Measurements from ENCODE around the gene LMAN2. TPM values are rescaled to one million over a fixed set of nuclear protein-coding genes. Genes with fewer than 3 reads are reported as not detected.

LMAN2 gene
- total and polyA plus RNA-seq, 2 experiments from 2014 or later: 153 to 227 TPM

DNA sequence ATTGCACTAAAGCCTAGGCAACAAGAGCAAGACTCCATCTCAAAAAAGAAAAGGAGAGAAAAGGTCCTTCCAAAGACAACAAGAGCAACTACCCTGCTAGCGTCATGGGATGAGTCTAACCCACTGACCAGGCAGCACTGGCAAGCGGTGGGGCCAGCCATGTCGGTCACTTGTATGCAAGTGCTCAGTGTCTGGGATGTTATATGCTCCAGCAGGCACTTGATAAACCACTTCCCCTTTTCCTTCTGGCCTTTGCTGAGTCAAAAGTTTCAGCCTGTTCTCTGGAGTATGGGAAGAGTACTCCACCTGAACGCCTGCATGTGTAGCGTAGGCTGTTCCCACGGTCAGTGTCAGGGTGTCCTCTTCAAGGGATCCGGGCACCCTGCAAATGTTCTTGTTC lies 30.6 kb downstream of the LMAN2 start:
- no peak overlapping the region for H3K27ac ChIP-seq (ENCODE audit: low read depth)
- no peaks in the 10 kb centered on the region; the same call in 1 of the 3 replicates for H3K9me3 Mint-ChIP-seq
- DNase-seq (ENCODE audit: low spot score) (no peak), ATAC-seq (no peak)
- H3K4me1 Mint-ChIP-seq: peaks cover 10% of the 10 kb centered on the region
- H2AFZ ChIP-seq: no peak overlapping the region
- no peaks in the 10 kb centered on the region for H3K79me2 ChIP-seq (replicated peaks; ENCODE audit: insufficient read depth)
- H3K36me3 Mint-ChIP-seq (ENCODE audit: low read depth): peaks cover 4% of the 10 kb centered on the region
- no peak for TF ChIP-seq ZNF331 (CRISPR knock-in tag; IDR thresholded peaks at IDR 0.05; ENCODE audit: low read depth)
- no peak for TF ChIP-seq ZNF462 (CRISPR knock-in tag; IDR thresholded peaks at IDR 0.05)
- TF ChIP-seq EZH2 (IDR thresholded peaks at IDR 0.05; ENCODE audit: low read depth, unreplicated experiment): no peak
- no peak for TF ChIP-seq POLR2AphosphoS5 (IDR thresholded peaks at IDR 0.05; ENCODE audit: low read depth)
- TF ChIP-seq JUNB (IDR thresholded peaks at IDR 0.05; ENCODE audit: unreplicated experiment): no peak
- TF ChIP-seq STAT1 (IDR thresholded peaks at IDR 0.05; ENCODE audit: unreplicated experiment): no peak
- no peak for TF ChIP-seq ZNF114 (CRISPR knock-in tag; IDR thresholded peaks at IDR 0.05)
- no peak for TF ChIP-seq ETS1 (IDR thresholded peaks at IDR 0.05)
- H3K27ac Mint-ChIP-seq: no peak overlapping the region
- no peaks in the 10 kb centered on the region for H3K9me2 ChIP-seq (ENCODE audit: insufficient read depth)
- H3K4me1 ChIP-seq (ENCODE audit: insufficient read depth): peaks cover 9% of the 10 kb centered on the region; the same call in 1 of the 2 replicates
- H3K4me3 ChIP-seq: no peak overlapping the region
- H3K36me3 ChIP-seq (ENCODE audit: insufficient read depth): no peaks in the 10 kb centered on the region; the same call in 1 of the 2 replicates
- H3K27me3 ChIP-seq (ENCODE audit: insufficient read depth): no peaks in the 10 kb centered on the region
- H3F3A ChIP-seq (replicated peaks; ENCODE audit: low read depth): peaks cover 4% of the 10 kb centered on the region; the same call in 1 of the 2 replicates
- H3K4me3 Mint-ChIP-seq: no peak overlapping the region
- no peaks in the 10 kb centered on the region for H4K20me1 ChIP-seq (replicated peaks; ENCODE audit: insufficient read depth)
- H3K4me2 ChIP-seq: no peak overlapping the region
- peaks cover 17% of the 10 kb centered on the region for H3K27me3 Mint-ChIP-seq (ENCODE audit: insufficient read depth, low read depth, poor library complexity)

Data from GM23338 (cell line).